Gastrocnemius medialis (tissue), 4 donors: Measurements from ENCODE around the gene PRKG1.

Experiments
- CTCF ChIP-seq, 5 experiments: fragments of 450-650 bp in 3 of 5; fragments of 200-600 bp in 2 of 5; sonication (generic) in 2 of 5; IDR thresholded peaks in 4 of 5; conservative IDR thresholded peaks in 1 of 5; 1 replicate in 4 of 5; 2 replicates in 1 of 5; pipeline ENCODE4 v1.5.1; 2016 to 2019; ENCODE audit warnings: antibody characterized with exemption in 5 of 5, mild to moderate bottlenecking in 3 of 5, moderate library complexity in 3 of 5
- POLR2A ChIP-seq, 2 donors: fragments of 450-650 bp; IDR thresholded peaks; one replicate each; pipeline ENCODE4 v1.6.1; 2017; ENCODE audit warnings: antibody characterized with exemption in 2 of 2, mild to moderate bottlenecking in 2 of 2, moderate library complexity in 2 of 2

DNA sequence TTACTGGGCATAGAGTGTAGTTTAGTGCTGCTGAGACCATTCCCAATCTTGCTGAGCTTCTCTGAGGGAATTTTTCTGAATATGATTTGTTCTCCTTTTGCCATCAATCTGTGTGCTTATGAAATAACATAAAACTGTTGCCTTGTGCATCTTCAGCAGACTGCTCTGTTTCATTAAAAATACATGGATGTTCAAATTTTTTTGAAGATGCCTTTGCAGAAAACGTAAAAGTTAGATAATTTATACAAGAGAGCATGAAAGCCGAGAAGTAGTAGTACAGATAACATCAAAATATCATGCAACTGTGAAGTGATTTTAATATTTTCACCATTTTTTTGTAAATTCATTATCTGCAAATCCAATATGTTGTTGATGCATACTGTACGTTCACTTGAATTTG, 799.8 kb downstream of the PRKG1 start:
- TF ChIP-seq CTCF (IDR thresholded peaks at IDR 0.05 in 4 of 5, conservative IDR thresholded peaks at IDR 0.05 in 1 of 5) (no peak), POLR2A (IDR thresholded peaks at IDR 0.05) (no peak)
